ENCODE results near the gene SLFN12L.
"Not testable (repeated sequence)": the region's sequence is repeated elsewhere in the genome, so short reads cannot be mapped to it uniquely, and the experiment has no call there.

The SLFN12L gene

GRCh38 chr17:35496451-35497290 is 40.8 kb downstream of the SLFN12L start:
- DNase-seq (ENCODE audit: low read depth) = no peak

GRCh38 chr17:35493040-35493439 is 44.4 kb downstream of the SLFN12L start:
- no peak for DNase-seq (ENCODE audit: low read depth)

GRCh38 chr17:35491417-35491816 is 46.1 kb downstream of the SLFN12L start:
- DNase-seq (ENCODE audit: low read depth) = no peak

GRCh38 chr17:35489944-35490343 is 47.5 kb downstream of the SLFN12L start:
- no peak for DNase-seq (ENCODE audit: low read depth)

GRCh38 chr17:35488991-35489390 is 48.5 kb downstream of the SLFN12L start:
- no peak for DNase-seq (ENCODE audit: low read depth)

GRCh38 chr17:35486920-35487732 is 50.4 kb downstream of the SLFN12L start:
- peak; percentile 80 for DNase-seq (ENCODE audit: low read depth)

- no peak for DNase-seq (ENCODE audit: low read depth)
Measured at GRCh38 chr17:35479271-35479670, 58.2 kb downstream of the SLFN12L start.

GRCh38 chr17:35477248-35477647 is 60.2 kb downstream of the SLFN12L start:
- DNase-seq (ENCODE audit: low read depth) = no peak

- no peak for DNase-seq (ENCODE audit: low read depth)
Measured at GRCh38 chr17:35476283-35476820, 61.1 kb downstream of the SLFN12L start.

GRCh38 chr17:35468475-35468874 is 69.0 kb downstream of the SLFN12L start:
- DNase-seq (ENCODE audit: low read depth) = no peak

GRCh38 chr17:35467824-35468223 is 69.7 kb downstream of the SLFN12L start:
- DNase-seq (ENCODE audit: low read depth) = no peak

GRCh38 chr17:35460354-35460851 is 77.1 kb downstream of the SLFN12L start:
- no peak for DNase-seq (ENCODE audit: low read depth)

- not testable (repeated sequence) for DNase-seq (ENCODE audit: low read depth)
Measured at GRCh38 chr17:35454035-35454434, 83.4 kb downstream of the SLFN12L start.

- no peak for DNase-seq (ENCODE audit: low read depth)
Measured at GRCh38 chr17:35453171-35453570, 84.3 kb downstream of the SLFN12L start.

- peak; percentile 42 for DNase-seq (ENCODE audit: low read depth)
Measured at GRCh38 chr17:35449371-35449931, 88.0 kb downstream of the SLFN12L start.

GRCh38 chr17:35448899-35449227 is 88.6 kb downstream of the SLFN12L start:
- no peak for DNase-seq (ENCODE audit: low read depth)

GRCh38 chr17:35448214-35448898 is 89.1 kb downstream of the SLFN12L start, which contains the start of gene SLFN13:
Gene SLFN13, minus strand, starts transcription at chr17:35448766. Its CDS starts 3,086 bp downstream, at chr17:35445680.
- peak; percentile 79 for DNase-seq (ENCODE audit: low read depth)

- DNase-seq (ENCODE audit: low read depth) = no peak
Measured at GRCh38 chr17:35447499-35447898, 90.0 kb downstream of the SLFN12L start.

- no peak for DNase-seq (ENCODE audit: low read depth)
Measured at GRCh38 chr17:35438433-35438832, 99.0 kb downstream of the SLFN12L start.

- peak; percentile 100 for DNase-seq (ENCODE audit: low read depth)
Measured at GRCh38 chr17:35433075-35433894, 104.2 kb downstream of the SLFN12L start.
